HEK293 (cell line): Measurements from ENCODE around the gene SIGLECL1.

ENCODE experiments used
- TRIM28 ChIP-seq: IDR thresholded peaks from 2 replicates; pipeline ENCODE4 v1.6.1; 2011; ENCODE audit warnings: low read length, control low read depth, borderline replicate concordance
- ZBTB21 ChIP-seq: fragments of 450-650 bp; formaldehyde crosslinking; IDR thresholded peaks from 2 replicates; pipeline ENCODE4 v1.5.1; 2017; ENCODE audit warnings: missing biosample characterization, missing genetic modification characterization
- ZNF2 ChIP-seq: fragments of 450-650 bp; formaldehyde crosslinking; IDR thresholded peaks from 2 replicates; pipeline ENCODE4 v1.5.1; 2016; ENCODE audit warnings: missing biosample characterization, missing genetic modification characterization
- ZNF473 ChIP-seq: fragments of 450-650 bp; formaldehyde crosslinking; IDR thresholded peaks from 2 replicates; pipeline ENCODE4 v1.5.1; 2017; ENCODE audit warnings: missing biosample characterization, missing genetic modification characterization
- ZNF544 ChIP-seq: fragments of 450-650 bp; formaldehyde crosslinking; IDR thresholded peaks from 2 replicates; pipeline ENCODE4 v1.5.0; 2017; ENCODE audit warnings: missing biosample characterization, missing genetic modification characterization
- TF ChIP-seq, protein P1 (sequence below): fragments of 450-650 bp; formaldehyde crosslinking; IDR thresholded peaks from 2 replicates; pipeline ENCODE4 v1.5.1; 2016; ENCODE audit warnings: missing biosample characterization, missing genetic modification characterization
- TF ChIP-seq, protein P2 (sequence below): fragments of 450-650 bp; formaldehyde crosslinking; IDR thresholded peaks from 2 replicates; pipeline ENCODE4 v1.5.1; 2016; ENCODE audit warnings: missing biosample characterization, missing genetic modification characterization, borderline replicate concordance
- TF ChIP-seq, protein P3 (sequence below): sonication (generic); formaldehyde crosslinking; IDR thresholded peaks from 2 replicates; pipeline ENCODE4 v1.8.1; 2022; ENCODE audit warnings: mild to moderate bottlenecking, moderate library complexity, missing genetic modification reagents

DNA sequence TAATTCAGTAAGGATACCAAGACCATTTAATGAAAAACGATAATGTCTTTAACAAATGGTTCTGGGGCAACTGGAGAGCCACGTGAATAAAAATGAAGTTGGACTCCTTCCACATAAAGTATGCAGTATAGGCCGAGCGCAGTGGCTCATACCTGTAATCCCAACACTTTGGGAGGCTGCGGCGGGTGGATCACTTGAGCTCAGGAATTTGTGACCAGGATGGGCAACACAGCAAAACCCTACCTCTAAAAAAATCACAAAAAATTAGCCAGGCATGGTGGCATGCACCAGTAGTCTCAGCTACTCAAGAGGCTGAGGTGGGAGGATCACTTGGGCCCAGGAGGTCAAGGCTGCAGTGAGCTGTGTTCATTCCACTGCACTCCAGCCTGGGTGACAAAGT lies 46.6 kb upstream of the SIGLECL1 start:
- TF ChIP-seq, protein P1, sequence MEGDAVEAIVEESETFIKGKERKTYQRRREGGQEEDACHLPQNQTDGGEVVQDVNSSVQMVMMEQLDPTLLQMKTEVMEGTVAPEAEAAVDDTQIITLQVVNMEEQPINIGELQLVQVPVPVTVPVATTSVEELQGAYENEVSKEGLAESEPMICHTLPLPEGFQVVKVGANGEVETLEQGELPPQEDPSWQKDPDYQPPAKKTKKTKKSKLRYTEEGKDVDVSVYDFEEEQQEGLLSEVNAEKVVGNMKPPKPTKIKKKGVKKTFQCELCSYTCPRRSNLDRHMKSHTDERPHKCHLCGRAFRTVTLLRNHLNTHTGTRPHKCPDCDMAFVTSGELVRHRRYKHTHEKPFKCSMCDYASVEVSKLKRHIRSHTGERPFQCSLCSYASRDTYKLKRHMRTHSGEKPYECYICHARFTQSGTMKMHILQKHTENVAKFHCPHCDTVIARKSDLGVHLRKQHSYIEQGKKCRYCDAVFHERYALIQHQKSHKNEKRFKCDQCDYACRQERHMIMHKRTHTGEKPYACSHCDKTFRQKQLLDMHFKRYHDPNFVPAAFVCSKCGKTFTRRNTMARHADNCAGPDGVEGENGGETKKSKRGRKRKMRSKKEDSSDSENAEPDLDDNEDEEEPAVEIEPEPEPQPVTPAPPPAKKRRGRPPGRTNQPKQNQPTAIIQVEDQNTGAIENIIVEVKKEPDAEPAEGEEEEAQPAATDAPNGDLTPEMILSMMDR = no peak
- TF ChIP-seq ZNF473 (tag by site-specific recombination) (no peak), ZNF544 (tag by site-specific recombination) (no peak), ZNF2 (tag by site-specific recombination) (no peak), ZBTB21 (tag by site-specific recombination) (no peak), TRIM28 (no peak)
- TF ChIP-seq, protein P2, sequence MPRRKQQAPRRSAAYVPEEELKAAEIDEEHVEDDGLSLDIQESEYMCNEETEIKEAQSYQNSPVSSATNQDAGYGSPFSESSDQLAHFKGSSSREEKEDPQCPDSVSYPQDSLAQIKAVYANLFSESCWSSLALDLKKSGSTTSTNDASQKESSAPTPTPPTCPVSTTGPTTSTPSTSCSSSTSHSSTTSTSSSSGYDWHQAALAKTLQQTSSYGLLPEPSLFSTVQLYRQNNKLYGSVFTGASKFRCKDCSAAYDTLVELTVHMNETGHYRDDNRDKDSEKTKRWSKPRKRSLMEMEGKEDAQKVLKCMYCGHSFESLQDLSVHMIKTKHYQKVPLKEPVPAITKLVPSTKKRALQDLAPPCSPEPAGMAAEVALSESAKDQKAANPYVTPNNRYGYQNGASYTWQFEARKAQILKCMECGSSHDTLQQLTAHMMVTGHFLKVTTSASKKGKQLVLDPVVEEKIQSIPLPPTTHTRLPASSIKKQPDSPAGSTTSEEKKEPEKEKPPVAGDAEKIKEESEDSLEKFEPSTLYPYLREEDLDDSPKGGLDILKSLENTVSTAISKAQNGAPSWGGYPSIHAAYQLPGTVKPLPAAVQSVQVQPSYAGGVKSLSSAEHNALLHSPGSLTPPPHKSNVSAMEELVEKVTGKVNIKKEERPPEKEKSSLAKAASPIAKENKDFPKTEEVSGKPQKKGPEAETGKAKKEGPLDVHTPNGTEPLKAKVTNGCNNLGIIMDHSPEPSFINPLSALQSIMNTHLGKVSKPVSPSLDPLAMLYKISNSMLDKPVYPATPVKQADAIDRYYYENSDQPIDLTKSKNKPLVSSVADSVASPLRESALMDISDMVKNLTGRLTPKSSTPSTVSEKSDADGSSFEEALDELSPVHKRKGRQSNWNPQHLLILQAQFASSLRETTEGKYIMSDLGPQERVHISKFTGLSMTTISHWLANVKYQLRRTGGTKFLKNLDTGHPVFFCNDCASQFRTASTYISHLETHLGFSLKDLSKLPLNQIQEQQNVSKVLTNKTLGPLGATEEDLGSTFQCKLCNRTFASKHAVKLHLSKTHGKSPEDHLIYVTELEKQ (tag by site-specific recombination) = no peak
- TF ChIP-seq, protein P3, sequence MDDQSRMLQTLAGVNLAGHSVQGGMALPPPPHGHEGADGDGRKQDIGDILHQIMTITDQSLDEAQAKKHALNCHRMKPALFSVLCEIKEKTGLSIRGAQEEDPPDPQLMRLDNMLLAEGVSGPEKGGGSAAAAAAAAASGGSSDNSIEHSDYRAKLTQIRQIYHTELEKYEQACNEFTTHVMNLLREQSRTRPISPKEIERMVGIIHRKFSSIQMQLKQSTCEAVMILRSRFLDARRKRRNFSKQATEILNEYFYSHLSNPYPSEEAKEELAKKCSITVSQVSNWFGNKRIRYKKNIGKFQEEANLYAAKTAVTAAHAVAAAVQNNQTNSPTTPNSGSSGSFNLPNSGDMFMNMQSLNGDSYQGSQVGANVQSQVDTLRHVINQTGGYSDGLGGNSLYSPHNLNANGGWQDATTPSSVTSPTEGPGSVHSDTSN = no peak
